WI38 (cell line): Measurements from ENCODE around the gene NOL7.

Source experiments
- H3K4me3 ChIP-seq: 2 replicates; pipeline ENCODE4 v1.5.1; 2011; ENCODE audit warnings: low read depth, mild to moderate bottlenecking, control low read depth, low read length
- CTCF ChIP-seq: IDR thresholded peaks from 2 replicates; pipeline ENCODE4 v1.5.1; 2012; ENCODE audit warnings: low read depth, mild to moderate bottlenecking, control low read depth, low read length

NOL7 gene

DNA sequence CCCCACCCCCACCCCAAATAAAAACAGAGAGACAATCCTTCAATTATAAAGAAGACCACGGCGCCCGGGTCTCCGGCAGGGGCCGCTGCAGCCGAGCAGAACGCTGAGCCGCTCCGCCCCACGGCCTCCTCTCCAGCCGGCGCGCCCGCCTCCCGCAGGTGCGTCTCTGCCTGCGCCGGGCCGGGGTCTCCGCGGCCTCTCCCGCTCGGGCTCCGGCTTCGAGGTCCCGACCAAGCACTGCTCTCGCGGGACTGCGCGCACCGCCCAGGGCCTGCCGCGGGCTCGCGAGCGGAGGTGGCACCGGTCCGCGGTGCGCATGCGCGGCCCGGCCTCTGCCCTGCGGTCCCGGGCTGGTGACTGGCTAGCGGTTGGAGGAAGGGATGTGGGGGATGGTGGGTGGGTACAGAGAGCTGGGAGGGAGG lies 41.0 kb upstream of the NOL7 start:
- H3K4me3 ChIP-seq = peak overlapping the region; percentile 81
- TF ChIP-seq CTCF = 0 out of 2 replicates have a peak, but pooled peaks have one; percentile 12

DNA sequence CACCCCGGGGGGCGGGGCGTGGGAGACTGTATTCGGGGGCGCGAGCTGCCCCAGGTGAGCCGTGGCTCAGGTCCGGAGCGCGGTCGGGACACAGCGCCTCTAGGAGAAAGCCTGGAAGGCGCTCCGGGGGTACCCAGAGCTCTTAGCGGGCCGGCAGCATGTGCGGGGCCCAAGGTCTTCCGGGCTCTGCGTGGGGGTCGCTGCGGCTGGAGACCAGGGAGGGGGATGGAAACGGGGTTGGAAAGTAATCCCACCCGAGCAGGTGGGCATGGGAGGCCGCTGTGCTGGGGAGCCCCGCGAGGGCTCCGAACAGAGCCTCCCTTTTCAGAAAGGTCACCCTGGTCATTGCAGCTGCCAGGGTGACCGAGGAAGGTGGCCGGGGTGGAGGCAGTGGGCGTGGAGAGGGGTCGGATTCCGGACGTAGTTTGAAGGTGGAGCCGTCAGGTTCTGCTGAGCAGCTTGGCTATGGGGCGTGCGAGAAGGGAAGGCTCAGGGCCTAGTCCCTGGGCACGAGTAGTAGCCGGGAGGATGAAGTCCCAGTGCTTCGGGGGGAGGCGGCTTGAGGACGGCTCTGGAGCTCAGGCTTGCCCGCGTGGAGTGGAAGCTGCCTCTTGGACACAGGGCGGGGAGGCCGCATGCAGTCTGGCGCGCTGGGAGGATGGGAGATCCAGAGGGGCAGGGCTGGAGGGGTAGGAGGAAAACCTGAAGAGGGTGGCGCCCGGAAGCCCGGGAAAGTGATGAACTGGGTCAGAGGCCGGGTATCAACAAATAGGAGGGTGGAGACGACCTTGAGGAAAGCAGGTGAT lies 40.4 kb upstream of the NOL7 start, which contains the start of gene SIRT5:
SIRT5 (plus strand) TSS at position 31 of the 806 bp plus-strand sequence. CDS start 9,510 bp downstream, outside the sequence.
- no peak for TF ChIP-seq CTCF

GRCh38 chr6:13575377-13575775 lies 39.8 kb upstream of the NOL7 start:
- H3K4me3 ChIP-seq = peak overlapping the region; percentile 81
- TF ChIP-seq CTCF = peak; percentile 73

More for the DNA sequence above, 40.4 kb upstream of the NOL7 start, which contains the start of gene SIRT5:
- peak within 1 kb of the TSS; percentile 81 for H3K4me3 ChIP-seq

DNA sequence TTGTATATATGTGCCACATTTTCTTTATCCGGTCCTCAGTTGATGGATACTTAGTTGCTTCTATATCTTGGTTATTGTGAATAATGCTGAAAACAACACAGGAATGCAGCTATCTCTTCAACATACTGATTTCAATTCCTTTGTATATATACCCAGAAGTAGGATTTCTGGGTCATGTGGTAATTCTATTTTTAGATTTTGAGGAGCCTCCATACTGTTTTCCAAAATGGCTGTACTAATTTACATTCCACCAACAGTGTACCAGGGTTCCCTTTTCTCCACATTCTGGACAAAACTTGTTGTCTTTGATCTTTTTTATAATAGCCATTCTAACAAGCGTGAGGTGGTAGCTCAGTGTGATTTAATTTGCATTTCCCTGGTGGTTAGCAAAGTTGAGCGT lies 39.1 kb upstream of the NOL7 start:
- TF ChIP-seq CTCF = no peak
- H3K4me3 ChIP-seq = no peak overlapping the region

DNA sequence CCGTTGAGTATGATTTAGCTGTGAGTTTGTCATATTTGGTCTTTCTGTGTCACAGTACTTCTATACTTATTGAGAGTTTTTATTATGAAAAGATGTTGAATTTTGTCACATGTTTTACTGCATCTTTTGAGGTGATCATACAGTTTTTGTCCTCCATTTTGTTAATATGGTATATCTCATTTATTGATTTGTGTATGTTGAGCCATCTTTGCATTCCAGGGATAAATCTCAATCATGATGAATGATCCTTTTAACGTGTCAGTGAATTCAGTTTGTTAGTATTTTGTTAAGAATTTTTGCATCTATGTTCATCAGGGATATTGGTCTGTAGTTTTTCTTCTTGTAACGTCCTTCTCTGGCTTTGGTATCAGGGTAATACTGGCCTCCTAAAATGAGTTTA lies 37.2 kb upstream of the NOL7 start:
- no peak for TF ChIP-seq CTCF
- H3K4me3 ChIP-seq = no peak overlapping the region

- TF ChIP-seq CTCF = no peak
- H3K4me3 ChIP-seq = no peak overlapping the region
Observed at GRCh38 chr6:13579911-13580310, 35.2 kb upstream of the NOL7 start.

DNA sequence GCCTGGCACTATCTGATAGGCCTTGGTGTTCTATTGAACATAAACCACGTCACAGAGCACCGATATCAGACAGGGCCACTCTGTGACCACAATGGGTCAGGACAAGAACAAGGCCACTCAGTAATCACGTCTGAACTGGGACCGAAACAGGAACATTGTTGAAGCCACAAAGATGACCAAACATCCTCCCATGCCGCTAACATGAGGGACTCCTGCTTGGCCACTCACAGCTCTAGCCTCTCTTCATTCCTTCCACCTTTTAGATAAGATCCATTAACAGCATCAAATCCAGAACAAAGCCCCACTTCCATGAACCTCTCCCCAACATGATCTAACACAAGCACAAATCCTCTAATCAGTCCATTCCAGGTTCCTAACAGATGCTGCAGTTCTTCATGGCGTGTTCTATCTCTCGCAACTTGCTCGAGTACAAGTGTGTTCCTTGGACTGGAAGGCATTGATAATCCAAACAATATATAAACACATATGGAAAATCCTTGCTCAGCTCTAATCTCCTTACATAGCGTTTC lies 33.4 kb upstream of the NOL7 start:
- no peak overlapping the region for H3K4me3 ChIP-seq
- no peak for TF ChIP-seq CTCF
